ENCODE data around the gene GFPT2. TPM values are rescaled to one million over a fixed set of nuclear protein-coding genes. Genes with fewer than 3 reads are reported as not detected.

Gene GFPT2
- total and polyA plus RNA-seq, 9 of the 15 experiments (the other 6 are each of a cell fraction or from before 2014, with no cell fraction given) = 0.07 to 0.14 (median 0.08) TPM; not detected in 6

DNA sequence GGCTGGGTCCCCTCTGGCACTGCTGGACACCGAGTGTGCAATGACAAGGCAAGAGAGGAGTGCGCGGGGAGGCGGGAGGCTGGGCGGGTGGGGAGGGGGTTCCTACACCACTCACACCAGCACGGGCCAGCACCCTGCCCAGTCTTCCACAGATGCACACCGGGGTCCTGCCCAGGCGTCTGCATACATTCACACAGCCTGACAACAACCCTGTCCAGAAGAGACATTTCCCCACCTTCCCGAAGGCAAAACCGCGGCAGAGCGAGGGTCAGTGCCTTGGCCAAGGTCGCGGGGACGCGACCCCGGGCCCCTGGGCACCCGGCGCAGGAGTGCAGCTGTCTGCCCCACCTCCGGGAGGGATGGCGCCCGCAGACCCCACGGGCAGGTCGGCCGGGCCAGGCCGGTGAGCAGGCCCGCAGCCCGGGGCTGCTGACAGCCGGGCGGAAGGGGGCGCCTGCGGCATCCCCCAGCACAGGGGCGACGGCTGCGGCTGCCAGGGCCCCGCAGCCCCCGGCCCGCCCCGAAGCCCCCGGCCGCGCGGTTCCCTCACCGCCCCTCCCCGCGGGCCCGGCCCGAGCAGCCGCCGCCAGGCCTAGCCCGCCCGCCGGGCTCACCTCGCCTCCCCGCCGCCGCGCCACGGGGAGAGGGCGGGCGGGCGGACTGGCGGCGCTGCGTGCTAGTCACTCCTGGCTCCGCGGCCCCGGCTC is 61.7 kb downstream of the GFPT2 start (continued):
- TF ChIP-seq ZBTB7A (IDR thresholded peaks at IDR 0.05; ENCODE audit: borderline replicate concordance, control insufficient read depth, low read depth, low read length) (peak; percentile 87; the same call in 1 of the 2 replicates), SAP30 (IDR thresholded peaks at IDR 0.05; ENCODE audit: borderline replicate concordance, insufficient read depth, low read depth, low read length, poor library complexity, severe bottlenecking) (peak; percentile 54), ZBED1 (IDR thresholded peaks at IDR 0.05) (no peak), MAFF (IDR thresholded peaks at IDR 0.05; ENCODE audit: low read length) (no peak), HNRNPLL (IDR thresholded peaks at IDR 0.05; ENCODE audit: low read depth, low read length, poor library complexity, severe bottlenecking) (no peak), RBFOX2 (IDR thresholded peaks at IDR 0.05; ENCODE audit: low read depth, low read length) (peak; percentile 54), NONO (IDR thresholded peaks at IDR 0.05; ENCODE audit: low read depth in 2 of 2, low read length in 1 of 2) (0 out of 4 replicates have a peak, but pooled peaks of 1 of the 2 experiments have one; percentile 13), MTA3 (IDR thresholded peaks at IDR 0.05; ENCODE audit: borderline replicate concordance) (no peak), ZNF253 (CRISPR knock-in tag; conservative IDR thresholded peaks at IDR 0.05) (no peak), ELF4 (CRISPR knock-in tag; IDR thresholded peaks at IDR 0.05) (no peak), NFE2 (IDR thresholded peaks at IDR 0.05; ENCODE audit: low read depth) (0 out of 2 replicates have a peak, but pooled peaks have one; percentile 19), EP400 (IDR thresholded peaks at IDR 0.05) (no peak)
- TF ChIP-seq, protein P1, sequence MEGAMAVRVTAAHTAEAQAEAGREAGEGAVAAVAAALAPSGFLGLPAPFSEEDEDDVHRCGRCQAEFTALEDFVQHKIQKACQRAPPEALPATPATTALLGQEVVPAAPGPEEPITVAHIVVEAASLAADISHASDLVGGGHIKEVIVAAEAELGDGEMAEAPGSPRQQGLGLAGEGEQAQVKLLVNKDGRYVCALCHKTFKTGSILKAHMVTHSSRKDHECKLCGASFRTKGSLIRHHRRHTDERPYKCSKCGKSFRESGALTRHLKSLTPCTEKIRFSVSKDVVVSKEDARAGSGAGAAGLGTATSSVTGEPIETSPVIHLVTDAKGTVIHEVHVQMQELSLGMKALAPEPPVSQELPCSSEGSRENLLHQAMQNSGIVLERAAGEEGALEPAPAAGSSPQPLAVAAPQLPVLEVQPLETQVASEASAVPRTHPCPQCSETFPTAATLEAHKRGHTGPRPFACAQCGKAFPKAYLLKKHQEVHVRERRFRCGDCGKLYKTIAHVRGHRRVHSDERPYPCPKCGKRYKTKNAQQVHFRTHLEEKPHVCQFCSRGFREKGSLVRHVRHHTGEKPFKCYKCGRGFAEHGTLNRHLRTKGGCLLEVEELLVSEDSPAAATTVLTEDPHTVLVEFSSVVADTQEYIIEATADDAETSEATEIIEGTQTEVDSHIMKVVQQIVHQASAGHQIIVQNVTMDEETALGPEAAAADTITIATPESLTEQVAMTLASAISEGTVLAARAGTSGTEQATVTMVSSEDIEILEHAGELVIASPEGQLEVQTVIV (CRISPR knock-in tag; IDR thresholded peaks at IDR 0.05; ENCODE audit: borderline replicate concordance) = no peak
- TF ChIP-seq, protein P2, sequence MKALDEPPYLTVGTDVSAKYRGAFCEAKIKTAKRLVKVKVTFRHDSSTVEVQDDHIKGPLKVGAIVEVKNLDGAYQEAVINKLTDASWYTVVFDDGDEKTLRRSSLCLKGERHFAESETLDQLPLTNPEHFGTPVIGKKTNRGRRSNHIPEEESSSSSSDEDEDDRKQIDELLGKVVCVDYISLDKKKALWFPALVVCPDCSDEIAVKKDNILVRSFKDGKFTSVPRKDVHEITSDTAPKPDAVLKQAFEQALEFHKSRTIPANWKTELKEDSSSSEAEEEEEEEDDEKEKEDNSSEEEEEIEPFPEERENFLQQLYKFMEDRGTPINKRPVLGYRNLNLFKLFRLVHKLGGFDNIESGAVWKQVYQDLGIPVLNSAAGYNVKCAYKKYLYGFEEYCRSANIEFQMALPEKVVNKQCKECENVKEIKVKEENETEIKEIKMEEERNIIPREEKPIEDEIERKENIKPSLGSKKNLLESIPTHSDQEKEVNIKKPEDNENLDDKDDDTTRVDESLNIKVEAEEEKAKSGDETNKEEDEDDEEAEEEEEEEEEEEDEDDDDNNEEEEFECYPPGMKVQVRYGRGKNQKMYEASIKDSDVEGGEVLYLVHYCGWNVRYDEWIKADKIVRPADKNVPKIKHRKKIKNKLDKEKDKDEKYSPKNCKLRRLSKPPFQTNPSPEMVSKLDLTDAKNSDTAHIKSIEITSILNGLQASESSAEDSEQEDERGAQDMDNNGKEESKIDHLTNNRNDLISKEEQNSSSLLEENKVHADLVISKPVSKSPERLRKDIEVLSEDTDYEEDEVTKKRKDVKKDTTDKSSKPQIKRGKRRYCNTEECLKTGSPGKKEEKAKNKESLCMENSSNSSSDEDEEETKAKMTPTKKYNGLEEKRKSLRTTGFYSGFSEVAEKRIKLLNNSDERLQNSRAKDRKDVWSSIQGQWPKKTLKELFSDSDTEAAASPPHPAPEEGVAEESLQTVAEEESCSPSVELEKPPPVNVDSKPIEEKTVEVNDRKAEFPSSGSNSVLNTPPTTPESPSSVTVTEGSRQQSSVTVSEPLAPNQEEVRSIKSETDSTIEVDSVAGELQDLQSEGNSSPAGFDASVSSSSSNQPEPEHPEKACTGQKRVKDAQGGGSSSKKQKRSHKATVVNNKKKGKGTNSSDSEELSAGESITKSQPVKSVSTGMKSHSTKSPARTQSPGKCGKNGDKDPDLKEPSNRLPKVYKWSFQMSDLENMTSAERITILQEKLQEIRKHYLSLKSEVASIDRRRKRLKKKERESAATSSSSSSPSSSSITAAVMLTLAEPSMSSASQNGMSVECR (CRISPR knock-in tag; IDR thresholded peaks at IDR 0.05) = no peak; the same call in 1 of the 2 replicates
- TF ChIP-seq, protein P3, sequence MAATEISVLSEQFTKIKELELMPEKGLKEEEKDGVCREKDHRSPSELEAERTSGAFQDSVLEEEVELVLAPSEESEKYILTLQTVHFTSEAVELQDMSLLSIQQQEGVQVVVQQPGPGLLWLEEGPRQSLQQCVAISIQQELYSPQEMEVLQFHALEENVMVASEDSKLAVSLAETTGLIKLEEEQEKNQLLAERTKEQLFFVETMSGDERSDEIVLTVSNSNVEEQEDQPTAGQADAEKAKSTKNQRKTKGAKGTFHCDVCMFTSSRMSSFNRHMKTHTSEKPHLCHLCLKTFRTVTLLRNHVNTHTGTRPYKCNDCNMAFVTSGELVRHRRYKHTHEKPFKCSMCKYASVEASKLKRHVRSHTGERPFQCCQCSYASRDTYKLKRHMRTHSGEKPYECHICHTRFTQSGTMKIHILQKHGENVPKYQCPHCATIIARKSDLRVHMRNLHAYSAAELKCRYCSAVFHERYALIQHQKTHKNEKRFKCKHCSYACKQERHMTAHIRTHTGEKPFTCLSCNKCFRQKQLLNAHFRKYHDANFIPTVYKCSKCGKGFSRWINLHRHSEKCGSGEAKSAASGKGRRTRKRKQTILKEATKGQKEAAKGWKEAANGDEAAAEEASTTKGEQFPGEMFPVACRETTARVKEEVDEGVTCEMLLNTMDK (IDR thresholded peaks at IDR 0.05; ENCODE audit: borderline replicate concordance, insufficient read depth, low read depth, low read length, poor library complexity, severe bottlenecking) = peak; percentile 76
- TF ChIP-seq, protein P4, sequence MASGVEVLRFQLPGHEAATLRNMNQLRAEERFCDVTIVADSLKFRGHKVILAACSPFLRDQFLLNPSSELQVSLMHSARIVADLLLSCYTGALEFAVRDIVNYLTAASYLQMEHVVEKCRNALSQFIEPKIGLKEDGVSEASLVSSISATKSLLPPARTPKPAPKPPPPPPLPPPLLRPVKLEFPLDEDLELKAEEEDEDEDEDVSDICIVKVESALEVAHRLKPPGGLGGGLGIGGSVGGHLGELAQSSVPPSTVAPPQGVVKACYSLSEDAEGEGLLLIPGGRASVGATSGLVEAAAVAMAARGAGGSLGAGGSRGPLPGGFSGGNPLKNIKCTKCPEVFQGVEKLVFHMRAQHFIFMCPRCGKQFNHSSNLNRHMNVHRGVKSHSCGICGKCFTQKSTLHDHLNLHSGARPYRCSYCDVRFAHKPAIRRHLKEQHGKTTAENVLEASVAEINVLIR (CRISPR knock-in tag; IDR thresholded peaks at IDR 0.05) = no peak

All from K562 (cell line).